Upper lobe of left lung (tissue), 6 donors: ENCODE data around the gene KLHL1. TPM values are rescaled to one million over a fixed set of nuclear protein-coding genes. Genes with fewer than 3 reads are reported as not detected.

ENCODE experiments used
- ATAC-seq, 2 donors: fragments of 200-7000 bp; cut with Tn5 transposase; one replicate each; pipeline ENCODE4 v1.9.1; 2022; ENCODE audit warnings: mild to moderate bottlenecking in 2 of 2, moderate library complexity in 2 of 2; ENCODE audit not compliant: low FRiP score in 2 of 2
- DNase-seq, 2 donors: peaks; one replicate each; pipeline ENCODE4 v3.0.0-alpha.2; 2019 to 2020
- H3K27ac ChIP-seq, 4 donors: fragments of 200-600 bp; sonication (generic); one replicate each; pipeline ENCODE4 v1.5.1; 2016 to 2019
- H3K27me3 ChIP-seq, 4 donors: fragments of 200-600 bp; sonication (generic); one replicate each; pipeline ENCODE4 v1.5.1; 2017 to 2019
- H3K36me3 ChIP-seq, 4 donors: fragments of 200-600 bp; sonication (generic); one replicate each; pipeline ENCODE4 v1.5.1; 2016 to 2019
- H3K4me1 ChIP-seq, 4 donors: fragments of 200-600 bp; sonication (generic); one replicate each; pipeline ENCODE4 v1.5.1; 2018 to 2019
- H3K4me3 ChIP-seq, 4 donors: fragments of 200-600 bp; sonication (generic); one replicate each; pipeline ENCODE4 v1.5.1; 2017 to 2019; ENCODE audit warnings: mild to moderate bottlenecking in 2 of 4, moderate library complexity in 1 of 4
- H3K9me3 ChIP-seq, 4 donors: fragments of 200-600 bp; sonication (generic); one replicate each; pipeline ENCODE4 v1.5.1; 2018 to 2019
- EP300 ChIP-seq, 4 donors: sonication (generic); formaldehyde crosslinking; IDR thresholded peaks; one replicate each; pipeline ENCODE4 v1.5.1; 2017; ENCODE audit warnings: antibody characterized with exemption in 4 of 4, control low read depth in 2 of 4
- POLR2A ChIP-seq, 4 donors: fragments of 450-650 bp; IDR thresholded peaks; one replicate each; pipeline ENCODE4 v1.5.1; 2016 to 2017; ENCODE audit warnings: antibody characterized with exemption in 4 of 4, mild to moderate bottlenecking in 2 of 4
- POLR2AphosphoS5 ChIP-seq, 2 donors: sonication (generic); formaldehyde crosslinking; IDR thresholded peaks; one replicate each; pipeline ENCODE4 v1.5.1; 2017; ENCODE audit warnings: antibody characterized with exemption in 2 of 2
- WGBS, 2 donors: methylation state at CpG; one replicate each; pipeline ENCODE4 v1.1.5; 2017 to 2018; 5-methylcytosine and 5-hydroxymethylcytosine counted together
- small RNA-seq, 4 donors: library from RNA; depleted of rRNA; stranded (forward); fragments of <200 nt; gene quantifications; one replicate each; pipeline ENCODE3, GENCODE V24; 2016
- total RNA-seq, 6 donors: library from RNA; depleted of rRNA in 4 of 6; stranded (reverse); fragments of >200 nt in 4 of 6; gene quantifications; one replicate each; pipeline versions ENCODE4 v1.1.0 to v1.2.1, GENCODE V29; 2016 to 2021
- TF ChIP-seq, protein P1 (sequence below), 6 experiments: fragments of 450-650 bp in 4 of 6; fragments of 200-600 bp in 2 of 6; sonication (generic) in 2 of 6; IDR thresholded peaks; one replicate each; pipeline ENCODE4 v1.5.1; 2016 to 2019; ENCODE audit warnings: antibody characterized with exemption in 6 of 6
- donor health status: DM: no; HTN: no; CAD: no; lungs with moderate emphysema.
- donor health status: DM: no; HTN: yes; CAD: no; lungs with severe emphysema.

Gene KLHL1
- total RNA-seq, 6 donors from 2014 or later = not detected

- TF ChIP-seq POLR2AphosphoS5 (IDR thresholded peaks at IDR 0.05) (no peak), EP300 (IDR thresholded peaks at IDR 0.05) (no peak), POLR2A (IDR thresholded peaks at IDR 0.05) (no peak)
- TF ChIP-seq, protein P1, sequence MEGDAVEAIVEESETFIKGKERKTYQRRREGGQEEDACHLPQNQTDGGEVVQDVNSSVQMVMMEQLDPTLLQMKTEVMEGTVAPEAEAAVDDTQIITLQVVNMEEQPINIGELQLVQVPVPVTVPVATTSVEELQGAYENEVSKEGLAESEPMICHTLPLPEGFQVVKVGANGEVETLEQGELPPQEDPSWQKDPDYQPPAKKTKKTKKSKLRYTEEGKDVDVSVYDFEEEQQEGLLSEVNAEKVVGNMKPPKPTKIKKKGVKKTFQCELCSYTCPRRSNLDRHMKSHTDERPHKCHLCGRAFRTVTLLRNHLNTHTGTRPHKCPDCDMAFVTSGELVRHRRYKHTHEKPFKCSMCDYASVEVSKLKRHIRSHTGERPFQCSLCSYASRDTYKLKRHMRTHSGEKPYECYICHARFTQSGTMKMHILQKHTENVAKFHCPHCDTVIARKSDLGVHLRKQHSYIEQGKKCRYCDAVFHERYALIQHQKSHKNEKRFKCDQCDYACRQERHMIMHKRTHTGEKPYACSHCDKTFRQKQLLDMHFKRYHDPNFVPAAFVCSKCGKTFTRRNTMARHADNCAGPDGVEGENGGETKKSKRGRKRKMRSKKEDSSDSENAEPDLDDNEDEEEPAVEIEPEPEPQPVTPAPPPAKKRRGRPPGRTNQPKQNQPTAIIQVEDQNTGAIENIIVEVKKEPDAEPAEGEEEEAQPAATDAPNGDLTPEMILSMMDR (IDR thresholded peaks at IDR 0.05) = no peak
- WGBS, 2 donors = 83 to 94% methylated on average over 2 of the region's 2 CpGs
- H3K4me3 ChIP-seq = no peak overlapping the region
- H3K27me3 ChIP-seq = no peaks in the 10 kb centered on the region
- no peak overlapping the region for H3K27ac ChIP-seq
- DNase-seq = no peak
- no peaks in the 10 kb centered on the region for H3K4me1 ChIP-seq
- H3K9me3 ChIP-seq = peaks cover 0 to 23% (median 8%) of the 10 kb centered on the region in 4 donors
- H3K36me3 ChIP-seq = no peaks in the 10 kb centered on the region
- ATAC-seq = no peak
Observed at GRCh38 chr13:69657676-69658075, 450.6 kb downstream of the KLHL1 start.

DNA sequence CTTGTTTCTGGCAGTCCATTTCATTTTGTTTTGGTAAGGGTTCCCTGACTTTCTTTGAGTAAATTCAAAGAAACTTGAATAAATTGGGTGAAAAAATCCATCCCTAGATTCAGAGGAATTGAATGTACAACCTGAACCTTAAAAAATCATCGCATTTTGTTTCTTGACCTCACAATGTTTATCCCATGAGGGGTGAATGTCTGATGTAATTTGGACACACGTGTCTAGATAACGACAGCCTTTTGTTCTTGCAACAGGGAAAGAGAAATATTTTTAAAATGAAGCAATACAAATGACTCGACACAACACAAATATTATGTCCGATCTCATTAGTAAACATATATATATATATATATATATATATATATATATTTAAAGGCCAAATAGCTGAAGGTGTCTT, 453.9 kb downstream of the KLHL1 start:
- TF ChIP-seq POLR2AphosphoS5 (IDR thresholded peaks at IDR 0.05) (no peak), POLR2A (IDR thresholded peaks at IDR 0.05) (no peak), EP300 (IDR thresholded peaks at IDR 0.05) (no peak)
- TF ChIP-seq, protein P1 (IDR thresholded peaks at IDR 0.05) = no peak

More for the DNA sequence above, 453.9 kb downstream of the KLHL1 start:
- no peak overlapping the region for H3K4me3 ChIP-seq
- no peak for DNase-seq
- ATAC-seq = no peak
- 80 to 89% methylated on average over 5 of the region's 5 CpGs for WGBS, 2 donors
- H3K27me3 ChIP-seq = no peaks in the 10 kb centered on the region
- no peaks in the 10 kb centered on the region for H3K4me1 ChIP-seq
- peaks cover 0 to 5% (median 2%) of the 10 kb centered on the region in 4 donors for H3K9me3 ChIP-seq
- H3K27ac ChIP-seq = no peak overlapping the region
- no peaks in the 10 kb centered on the region for H3K36me3 ChIP-seq

Small RNA genes within 50 kb of the gene (small RNA-seq; reads per million reads assigned to genes)
- 0 reads per million in 4 donors for gene RNY3P10

Other genes starting within 250 kb of the KLHL1 start
- gene ATXN8OS, start 626 bp downstream of the KLHL1 start, total RNA-seq = not detected